HepG2 (cell line): ENCODE data around the gene FBXO24. TPM values are rescaled to one million over a fixed set of nuclear protein-coding genes. Genes with fewer than 3 reads are reported as not detected.

Experiments used
- ARNT ChIP-seq: fragments of 450-650 bp; IDR thresholded peaks from 2 replicates; pipeline ENCODE4 v1.6.1; 2017
- CBX5 ChIP-seq: sonication (generic); formaldehyde crosslinking; IDR thresholded peaks from 2 replicates; pipeline ENCODE4 v1.4.0; 2020; ENCODE audit warnings: missing genetic modification reagents, borderline replicate concordance
- EHMT2 ChIP-seq: fragments of 200-600 bp; sonication (generic); IDR thresholded peaks from 2 replicates; pipeline ENCODE4 v1.7.0; 2017; ENCODE audit warnings: antibody characterized with exemption, low read depth, low read length, borderline replicate concordance
- ETV6 ChIP-seq: sonication (generic); formaldehyde crosslinking; conservative IDR thresholded peaks from 2 replicates; pipeline ENCODE4 v1.4.0; 2020; ENCODE audit warnings: missing genetic modification reagents
- HOXA9 ChIP-seq: sonication (generic); formaldehyde crosslinking; IDR thresholded peaks from 2 replicates; pipeline ENCODE4 v1.8.1; 2022; ENCODE audit warnings: missing genetic modification reagents, mild to moderate bottlenecking, moderate library complexity, borderline replicate concordance
- KDM2A ChIP-seq: sonication (generic); formaldehyde crosslinking; IDR thresholded peaks from 2 replicates; pipeline ENCODE4 v1.4.0; 2020; ENCODE audit warnings: low read depth, missing genetic modification reagents, borderline replicate concordance
- MAFF ChIP-seq: IDR thresholded peaks from 2 replicates; pipeline ENCODE4 v1.6.1; 2011; ENCODE audit warnings: low read depth, low read length, improper control_type of control experiment
- MBNL3 ChIP-seq: fragments of 250-450 bp; sonication (Bioruptor Pico); conservative IDR thresholded peaks from 2 replicates; pipeline ENCODE4 v1.8.0; 2022; ENCODE audit warnings: mild to moderate bottlenecking, inconsistent platforms
- PAX8 ChIP-seq: sonication (generic); formaldehyde crosslinking; IDR thresholded peaks from 2 replicates; pipeline ENCODE4 v1.8.0; 2022; ENCODE audit warnings: mild to moderate bottlenecking, missing genetic modification reagents, borderline replicate concordance
- RARA ChIP-seq: IDR thresholded peaks from 2 replicates; pipeline ENCODE4 v1.6.1; 2016; ENCODE audit warnings: missing genetic modification reagents, missing compliant biosample characterization
- SOX13 ChIP-seq, 3 experiments: fragments of 450-650 bp in 1 of 3; sonication (generic) in 1 of 3; formaldehyde crosslinking in 1 of 3; IDR thresholded peaks in 2 of 3; conservative IDR thresholded peaks in 1 of 3; 2 replicates each; pipeline versions ENCODE4 v1.5.0 to v1.6.1; 2016 to 2020; ENCODE audit warnings: antibody characterized with exemption in 1 of 3, mild to moderate bottlenecking in 1 of 3, missing compliant biosample characterization in 1 of 3, missing genetic modification reagents in 1 of 3, moderate library complexity in 1 of 3
- TCF7L2 ChIP-seq: IDR thresholded peaks from 2 replicates; pipeline ENCODE4 v1.6.1; 2011; ENCODE audit warnings: mild to moderate bottlenecking, low read depth, low read length, moderate library complexity
- YEATS4 ChIP-seq: sonication (generic); formaldehyde crosslinking; IDR thresholded peaks from 2 replicates; pipeline ENCODE4 v1.4.0; 2020; ENCODE audit warnings: missing genetic modification reagents, borderline replicate concordance
- ZBTB7A ChIP-seq: sonication (generic); formaldehyde crosslinking; IDR thresholded peaks from 2 replicates; pipeline ENCODE4 v1.8.0; 2022; ENCODE audit warnings: mild to moderate bottlenecking, missing genetic modification reagents
- ZFP36 ChIP-seq: fragments of 150-350 bp; IDR thresholded peaks from 2 replicates; pipeline ENCODE4 v1.6.1; 2018; ENCODE audit warnings: borderline replicate concordance, low read length, low read depth; ENCODE audit not compliant: partially characterized antibody
- ZFP36L2 ChIP-seq: sonication (generic); formaldehyde crosslinking; IDR thresholded peaks from 2 replicates; pipeline ENCODE4 v1.4.0; 2020; ENCODE audit warnings: missing genetic modification reagents
- ZNF382 ChIP-seq: sonication (generic); formaldehyde crosslinking; IDR thresholded peaks from 2 replicates; pipeline ENCODE4 v1.5.0; 2020; ENCODE audit warnings: missing genetic modification reagents, mild to moderate bottlenecking, borderline replicate concordance
- ZNF577 ChIP-seq: sonication (generic); formaldehyde crosslinking; IDR thresholded peaks from 2 replicates; pipeline ENCODE4 v1.4.0; 2020; ENCODE audit warnings: mild to moderate bottlenecking, low read depth, missing genetic modification reagents, borderline replicate concordance
- ZNF747 ChIP-seq: sonication (generic); formaldehyde crosslinking; IDR thresholded peaks from 2 replicates; pipeline ENCODE4 v1.8.1; 2023; ENCODE audit warnings: missing genetic modification reagents, mild to moderate bottlenecking, borderline replicate concordance
- ZNF75D ChIP-seq: sonication (generic); formaldehyde crosslinking; IDR thresholded peaks from 2 replicates; pipeline ENCODE4 v1.8.1; 2023; ENCODE audit warnings: missing genetic modification reagents, mild to moderate bottlenecking, borderline replicate concordance
- ZSCAN29 ChIP-seq: sonication (generic); formaldehyde crosslinking; conservative IDR thresholded peaks from 2 replicates; pipeline ENCODE4 v1.4.0; 2020; ENCODE audit warnings: mild to moderate bottlenecking, missing genetic modification reagents
- polyA plus RNA-seq, 8 experiments: library from polyadenylated mRNA; depleted of rRNA in 3 of 8; stranded (reverse) in 7 of 8; unstranded in 1 of 8; fragments of >200 nt; fragmentation: Illumina TruSeq in 4 of 8; extraction: Trizol in 4 of 8; gene quantifications; 2 replicates each; pipeline versions ENCODE4 v1.2.1 to v1.2.3, GENCODE V29; 2011 to 2016; ENCODE audit warnings: low read depth in 4 of 8, missing spikeins in 1 of 8, mixed read lengths in 1 of 8; ENCODE audit not compliant: insufficient read depth in 1 of 8
- total RNA-seq, 5 experiments: library from RNA; depleted of rRNA; stranded (reverse); fragments of >200 nt; fragmentation: Illumina TruSeq; extraction: Trizol; gene quantifications; 2 replicates each; pipeline ENCODE4 v1.2.3, GENCODE V29; 2016; ENCODE audit warnings: low read depth in 1 of 5
- TF ChIP-seq, protein P1 (sequence below): sonication (generic); formaldehyde crosslinking; IDR thresholded peaks from 2 replicates; pipeline ENCODE4 v1.8.1; 2023; ENCODE audit warnings: mild to moderate bottlenecking, moderate library complexity, missing genetic modification reagents
- TF ChIP-seq, protein P2 (sequence below): sonication (generic); formaldehyde crosslinking; IDR thresholded peaks from 2 replicates; pipeline ENCODE4 v1.4.0; 2020; ENCODE audit warnings: mild to moderate bottlenecking, low read depth, missing genetic modification reagents
- TF ChIP-seq, protein P3 (sequence below): sonication (generic); formaldehyde crosslinking; conservative IDR thresholded peaks from 2 replicates; pipeline ENCODE4 v1.8.0; 2022; ENCODE audit warnings: low read depth, missing genetic modification reagents
- TF ChIP-seq, protein P4 (sequence below): sonication (generic); formaldehyde crosslinking; IDR thresholded peaks from 2 replicates; pipeline ENCODE4 v1.5.1; 2020; ENCODE audit warnings: missing genetic modification reagents, mild to moderate bottlenecking, borderline replicate concordance

The FBXO24 gene
- total and polyA plus RNA-seq, 2 of the 13 experiments (the other 11 are each of a cell fraction or from before 2014, with no cell fraction given) = 0.20 to 0.55 TPM

DNA sequence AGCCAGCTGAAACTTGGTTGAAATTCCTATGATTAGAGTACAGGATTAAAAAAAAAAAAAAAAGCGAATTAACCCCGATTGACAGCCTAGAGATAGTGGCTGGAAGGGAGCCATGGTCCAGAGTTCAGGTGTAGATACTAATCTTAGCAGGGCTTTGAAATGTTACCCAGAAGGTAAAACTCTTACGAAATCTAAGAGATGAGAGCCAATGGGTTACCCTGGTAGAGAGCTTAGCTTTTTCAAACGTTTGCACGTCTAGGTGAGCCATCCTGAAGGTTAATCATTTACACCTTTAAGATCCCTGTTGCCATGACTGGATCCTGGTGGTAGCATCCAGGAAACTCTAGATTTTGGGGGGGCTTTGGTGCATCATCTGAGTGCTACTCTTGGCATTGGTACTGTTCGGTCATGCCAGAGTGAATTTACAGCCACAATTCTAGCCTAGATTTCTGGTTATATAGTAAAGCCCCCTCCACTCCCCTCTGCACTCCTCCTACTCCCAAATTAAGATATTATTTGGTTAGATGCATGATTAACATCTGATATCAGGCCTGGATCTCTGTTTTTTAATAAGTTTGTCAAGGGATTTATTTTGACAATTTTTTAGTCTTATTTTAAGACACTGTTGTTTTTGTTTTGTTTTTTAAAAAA is 45.9 kb upstream of the FBXO24 start (continued):
- TF ChIP-seq CBX5 (CRISPR knock-in tag) (no peak), ZNF382 (CRISPR knock-in tag) (no peak), ZNF747 (no peak), MAFF (no peak), EHMT2 (no peak), ZNF75D (CRISPR knock-in tag) (no peak), TCF7L2 (peak; percentile 77; the same call in 1 of the 2 replicates), ZBTB7A (CRISPR knock-in tag) (no peak), PAX8 (CRISPR knock-in tag) (no peak), MBNL3 (CRISPR knock-in tag) (no peak), RARA (CRISPR knock-in tag) (peak; percentile 78), KDM2A (CRISPR knock-in tag) (no peak), ZSCAN29 (no peak), HOXA9 (CRISPR knock-in tag) (no peak), ZFP36 (no peak), ETV6 (CRISPR knock-in tag) (no peak), SOX13 (IDR thresholded peaks at IDR 0.05) (no peak), SOX13 (CRISPR knock-in tag; conservative IDR thresholded peaks at IDR 0.05 in 1 of 2, IDR thresholded peaks at IDR 0.05 in 1 of 2) (peak in 1 of 2 experiments; percentile 71; a peak in 2 of 4 replicates), ZNF577 (CRISPR knock-in tag) (no peak), YEATS4 (CRISPR knock-in tag) (0 out of 2 replicates have a peak, but pooled peaks have one; percentile 26), ARNT (no peak), ZFP36L2 (CRISPR knock-in tag) (no peak)
- TF ChIP-seq, protein P1, sequence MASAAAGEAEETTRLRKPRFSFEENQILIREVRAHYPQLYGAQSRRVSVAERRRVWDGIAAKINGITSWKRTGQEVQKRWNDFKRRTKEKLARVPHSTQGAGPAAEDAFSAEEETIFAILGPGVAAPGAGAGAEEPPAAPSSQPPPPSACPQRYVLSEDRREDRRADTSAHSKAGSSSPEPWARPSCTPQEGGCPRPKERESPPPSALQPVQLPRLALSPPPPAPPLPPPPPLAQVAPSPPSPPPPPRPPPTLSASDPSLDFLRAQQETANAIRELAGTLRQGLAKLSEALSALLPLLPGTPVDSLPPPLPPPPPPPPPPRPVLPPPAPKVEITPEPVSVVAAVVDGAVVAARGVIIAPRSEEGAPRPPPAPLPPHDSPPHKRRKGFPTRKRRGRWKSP (CRISPR knock-in tag) = no peak
- TF ChIP-seq, protein P2, sequence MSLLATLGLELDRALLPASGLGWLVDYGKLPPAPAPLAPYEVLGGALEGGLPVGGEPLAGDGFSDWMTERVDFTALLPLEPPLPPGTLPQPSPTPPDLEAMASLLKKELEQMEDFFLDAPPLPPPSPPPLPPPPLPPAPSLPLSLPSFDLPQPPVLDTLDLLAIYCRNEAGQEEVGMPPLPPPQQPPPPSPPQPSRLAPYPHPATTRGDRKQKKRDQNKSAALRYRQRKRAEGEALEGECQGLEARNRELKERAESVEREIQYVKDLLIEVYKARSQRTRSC (CRISPR knock-in tag) = no peak
- TF ChIP-seq, protein P3, sequence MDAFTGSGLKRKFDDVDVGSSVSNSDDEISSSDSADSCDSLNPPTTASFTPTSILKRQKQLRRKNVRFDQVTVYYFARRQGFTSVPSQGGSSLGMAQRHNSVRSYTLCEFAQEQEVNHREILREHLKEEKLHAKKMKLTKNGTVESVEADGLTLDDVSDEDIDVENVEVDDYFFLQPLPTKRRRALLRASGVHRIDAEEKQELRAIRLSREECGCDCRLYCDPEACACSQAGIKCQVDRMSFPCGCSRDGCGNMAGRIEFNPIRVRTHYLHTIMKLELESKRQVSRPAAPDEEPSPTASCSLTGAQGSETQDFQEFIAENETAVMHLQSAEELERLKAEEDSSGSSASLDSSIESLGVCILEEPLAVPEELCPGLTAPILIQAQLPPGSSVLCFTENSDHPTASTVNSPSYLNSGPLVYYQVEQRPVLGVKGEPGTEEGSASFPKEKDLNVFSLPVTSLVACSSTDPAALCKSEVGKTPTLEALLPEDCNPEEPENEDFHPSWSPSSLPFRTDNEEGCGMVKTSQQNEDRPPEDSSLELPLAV (CRISPR knock-in tag) = no peak
- TF ChIP-seq, protein P4, sequence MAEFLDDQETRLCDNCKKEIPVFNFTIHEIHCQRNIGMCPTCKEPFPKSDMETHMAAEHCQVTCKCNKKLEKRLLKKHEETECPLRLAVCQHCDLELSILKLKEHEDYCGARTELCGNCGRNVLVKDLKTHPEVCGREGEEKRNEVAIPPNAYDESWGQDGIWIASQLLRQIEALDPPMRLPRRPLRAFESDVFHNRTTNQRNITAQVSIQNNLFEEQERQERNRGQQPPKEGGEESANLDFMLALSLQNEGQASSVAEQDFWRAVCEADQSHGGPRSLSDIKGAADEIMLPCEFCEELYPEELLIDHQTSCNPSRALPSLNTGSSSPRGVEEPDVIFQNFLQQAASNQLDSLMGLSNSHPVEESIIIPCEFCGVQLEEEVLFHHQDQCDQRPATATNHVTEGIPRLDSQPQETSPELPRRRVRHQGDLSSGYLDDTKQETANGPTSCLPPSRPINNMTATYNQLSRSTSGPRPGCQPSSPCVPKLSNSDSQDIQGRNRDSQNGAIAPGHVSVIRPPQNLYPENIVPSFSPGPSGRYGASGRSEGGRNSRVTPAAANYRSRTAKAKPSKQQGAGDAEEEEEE (CRISPR knock-in tag) = no peak
